Spleen (tissue), 7 donors: ENCODE measurements around the gene ADGB.

Experiments used
- POLR2A ChIP-seq, 3 donors: fragments of 450-650 bp; IDR thresholded peaks; one replicate each; pipeline ENCODE4 v1.5.1; 2017; ENCODE audit warnings: antibody characterized with exemption in 3 of 3, mild to moderate bottlenecking in 1 of 3
- POLR2AphosphoS5 ChIP-seq, 3 donors: sonication (generic); formaldehyde crosslinking; IDR thresholded peaks; one replicate each; pipeline ENCODE4 v1.5.1; 2017; ENCODE audit warnings: antibody characterized with exemption in 3 of 3
- TF ChIP-seq, protein P1 (sequence below), 11 experiments: fragments of 200-600 bp in 7 of 11; fragments of 450-650 bp in 4 of 11; sonication (generic) in 4 of 11; IDR thresholded peaks in 8 of 11; conservative IDR thresholded peaks in 3 of 11; 1 replicate in 7 of 11; 2 replicates in 4 of 11; pipeline versions ENCODE4 v1.4.0 to v1.8.0; 2016 to 2021; ENCODE audit warnings: antibody characterized with exemption in 11 of 11, inconsistent platforms in 4 of 11, mild to moderate bottlenecking in 1 of 11
- donor health status: DM: no; HTN: no; CAD: no; lungs with moderate emphysema.
- donor health status: DM: no; HTN: no; CAD: no.
- donor health status: DM: no; HTN: no; CAD: no.

DNA sequence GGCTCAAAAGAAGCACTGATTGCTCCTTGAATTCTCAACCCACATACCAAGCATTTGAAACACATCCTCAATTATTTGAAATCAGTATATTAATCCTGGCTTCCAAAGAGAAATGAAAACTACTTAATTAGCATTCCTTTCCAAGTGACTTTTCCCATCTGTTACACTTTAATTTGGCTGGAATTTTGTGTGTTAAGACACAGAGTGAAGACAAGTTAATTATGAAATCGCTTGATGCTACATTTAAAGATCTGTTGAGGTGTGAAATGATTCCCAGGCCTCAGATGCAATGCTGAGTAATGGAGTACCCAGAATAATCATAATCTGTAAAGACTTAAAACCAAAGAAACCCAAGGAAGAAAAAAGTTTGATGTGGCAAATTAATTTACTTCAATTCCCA is 241.4 kb downstream of the ADGB start:
- TF ChIP-seq, protein P1, sequence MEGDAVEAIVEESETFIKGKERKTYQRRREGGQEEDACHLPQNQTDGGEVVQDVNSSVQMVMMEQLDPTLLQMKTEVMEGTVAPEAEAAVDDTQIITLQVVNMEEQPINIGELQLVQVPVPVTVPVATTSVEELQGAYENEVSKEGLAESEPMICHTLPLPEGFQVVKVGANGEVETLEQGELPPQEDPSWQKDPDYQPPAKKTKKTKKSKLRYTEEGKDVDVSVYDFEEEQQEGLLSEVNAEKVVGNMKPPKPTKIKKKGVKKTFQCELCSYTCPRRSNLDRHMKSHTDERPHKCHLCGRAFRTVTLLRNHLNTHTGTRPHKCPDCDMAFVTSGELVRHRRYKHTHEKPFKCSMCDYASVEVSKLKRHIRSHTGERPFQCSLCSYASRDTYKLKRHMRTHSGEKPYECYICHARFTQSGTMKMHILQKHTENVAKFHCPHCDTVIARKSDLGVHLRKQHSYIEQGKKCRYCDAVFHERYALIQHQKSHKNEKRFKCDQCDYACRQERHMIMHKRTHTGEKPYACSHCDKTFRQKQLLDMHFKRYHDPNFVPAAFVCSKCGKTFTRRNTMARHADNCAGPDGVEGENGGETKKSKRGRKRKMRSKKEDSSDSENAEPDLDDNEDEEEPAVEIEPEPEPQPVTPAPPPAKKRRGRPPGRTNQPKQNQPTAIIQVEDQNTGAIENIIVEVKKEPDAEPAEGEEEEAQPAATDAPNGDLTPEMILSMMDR (IDR thresholded peaks at IDR 0.05 in 8 of 11, conservative IDR thresholded peaks at IDR 0.05 in 3 of 11): no peak
- TF ChIP-seq POLR2AphosphoS5 (IDR thresholded peaks at IDR 0.05) (no peak), POLR2A (IDR thresholded peaks at IDR 0.05) (no peak)
